Uterus (tissue), 4 donors: ENCODE measurements around the gene PFKFB3. TPM values are rescaled to one million over a fixed set of nuclear protein-coding genes. Genes with fewer than 3 reads are reported as not detected.

ENCODE experiments used
- DNase-seq, 2 donors: peaks; one replicate each; pipeline ENCODE4 v3.0.0-alpha.2; 2019 to 2020
- H3K27ac ChIP-seq, 2 donors: fragments of 200-600 bp; sonication (generic); 1 replicate in 1 of 2; 2 replicates in 1 of 2; pipeline ENCODE4 v1.5.1; 2016 to 2018
- H3K27me3 ChIP-seq, 2 donors: fragments of 200-600 bp; sonication (generic); one replicate each; pipeline ENCODE4 v1.5.1; 2018 to 2019; ENCODE audit warnings: control low read depth in 1 of 2
- H3K36me3 ChIP-seq, 2 donors: fragments of 200-600 bp; sonication (generic); one replicate each; pipeline ENCODE4 v1.5.1; 2019; ENCODE audit warnings: control low read depth in 1 of 2
- H3K4me1 ChIP-seq, 2 donors: fragments of 200-600 bp; sonication (generic); one replicate each; pipeline ENCODE4 v1.5.1; 2018 to 2019; ENCODE audit warnings: control low read depth in 1 of 2
- H3K4me3 ChIP-seq, 2 donors: fragments of 200-600 bp; sonication (generic); 1 replicate in 1 of 2; 2 replicates in 1 of 2; pipeline ENCODE4 v1.5.1; 2018 to 2019; ENCODE audit warnings: mild to moderate bottlenecking in 1 of 2
- H3K9me3 ChIP-seq, 2 donors: fragments of 200-600 bp; sonication (generic); one replicate each; pipeline ENCODE4 v1.5.1; 2019; ENCODE audit warnings: control low read depth in 1 of 2
- POLR2A ChIP-seq, 2 donors: fragments of 450-650 bp; IDR thresholded peaks; one replicate each; pipeline ENCODE4 v1.6.1; 2016; ENCODE audit warnings: antibody characterized with exemption in 2 of 2, mild to moderate bottlenecking in 1 of 2, moderate library complexity in 1 of 2
- intact Hi-C: fragments of 100-400 bp; cut with DNase I; formaldehyde crosslinking; loops from one replicate; pipeline ENCODE4 v1.15.1; 2023; ENCODE audit warnings: low total_unique reads
- total RNA-seq, 4 donors: library from RNA; depleted of rRNA in 3 of 4; stranded (reverse); fragments of >200 nt in 3 of 4; gene quantifications; one replicate each; pipeline versions ENCODE4 v1.1.0 to v1.2.4, GENCODE V29; 2014 to 2023
- TF ChIP-seq, protein P1 (sequence below), 4 experiments: fragments of 200-600 bp in 2 of 4; fragments of 450-650 bp in 2 of 4; sonication (generic) in 2 of 4; IDR thresholded peaks; one replicate each; pipeline ENCODE4 v1.5.1; 2016 to 2019; ENCODE audit warnings: antibody characterized with exemption in 4 of 4, mild to moderate bottlenecking in 2 of 4, moderate library complexity in 1 of 4
- donor health status: DM: yes; HTN: yes; CAD: no.

The PFKFB3 gene
- total RNA-seq, result 10 to 100 TPM in 3 of 4 donors, 1 to 10 TPM in 1; 7.4 to 54.5 (median 14.7) TPM

DNA sequence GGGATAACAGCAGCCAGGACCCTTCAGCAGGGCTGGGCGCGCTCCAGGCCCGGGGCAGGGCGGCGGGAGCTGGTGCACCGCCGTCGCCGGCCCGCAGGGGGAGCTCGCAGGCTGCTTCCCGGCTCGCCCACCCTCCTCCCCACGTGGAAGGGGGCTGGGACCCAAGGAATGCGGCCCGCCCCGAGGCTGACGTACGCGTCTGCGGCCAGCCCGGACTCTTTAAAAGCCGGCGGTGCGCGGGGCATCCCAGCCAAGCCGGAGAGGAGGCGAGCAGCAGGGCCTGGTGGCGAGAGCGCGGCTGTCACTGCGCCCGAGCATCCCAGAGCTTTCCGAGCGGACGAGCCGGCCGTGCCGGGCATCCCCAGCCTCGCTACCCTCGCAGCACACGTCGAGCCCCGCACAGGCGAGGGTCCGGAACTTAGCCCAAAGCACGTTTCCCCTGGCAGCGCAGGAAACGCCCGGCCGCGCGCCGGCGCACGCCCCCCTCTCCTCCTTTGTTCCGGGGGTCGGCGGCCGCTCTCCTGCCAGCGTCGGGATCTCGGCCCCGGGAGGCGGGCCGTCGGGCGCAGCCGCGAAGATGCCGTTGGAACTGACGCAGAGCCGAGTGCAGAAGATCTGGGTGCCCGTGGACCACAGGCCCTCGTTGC, at the start of gene PFKFB3:
PFKFB3 (plus strand) TSS at position 249 of the 647 bp plus-strand sequence; CDS start at position 578, 329 bp downstream.
- Histone ChIP-seq H3K36me3 (no peaks in the 10 kb centered on the region), H3K4me1 (peaks cover 0 to 22% of the 10 kb centered on the region in 2 donors), H3K27ac (peak within 1 kb of the TSS; percentile 87 to 96), H3K9me3 (no peaks in the 10 kb centered on the region), H3K4me3 (peak within 1 kb of the TSS; percentile 49 to 64), H3K27me3 (no peaks in the 10 kb centered on the region)
- peak; percentile 97 for TF ChIP-seq POLR2A (IDR thresholded peaks at IDR 0.05)
- TF ChIP-seq, protein P1, sequence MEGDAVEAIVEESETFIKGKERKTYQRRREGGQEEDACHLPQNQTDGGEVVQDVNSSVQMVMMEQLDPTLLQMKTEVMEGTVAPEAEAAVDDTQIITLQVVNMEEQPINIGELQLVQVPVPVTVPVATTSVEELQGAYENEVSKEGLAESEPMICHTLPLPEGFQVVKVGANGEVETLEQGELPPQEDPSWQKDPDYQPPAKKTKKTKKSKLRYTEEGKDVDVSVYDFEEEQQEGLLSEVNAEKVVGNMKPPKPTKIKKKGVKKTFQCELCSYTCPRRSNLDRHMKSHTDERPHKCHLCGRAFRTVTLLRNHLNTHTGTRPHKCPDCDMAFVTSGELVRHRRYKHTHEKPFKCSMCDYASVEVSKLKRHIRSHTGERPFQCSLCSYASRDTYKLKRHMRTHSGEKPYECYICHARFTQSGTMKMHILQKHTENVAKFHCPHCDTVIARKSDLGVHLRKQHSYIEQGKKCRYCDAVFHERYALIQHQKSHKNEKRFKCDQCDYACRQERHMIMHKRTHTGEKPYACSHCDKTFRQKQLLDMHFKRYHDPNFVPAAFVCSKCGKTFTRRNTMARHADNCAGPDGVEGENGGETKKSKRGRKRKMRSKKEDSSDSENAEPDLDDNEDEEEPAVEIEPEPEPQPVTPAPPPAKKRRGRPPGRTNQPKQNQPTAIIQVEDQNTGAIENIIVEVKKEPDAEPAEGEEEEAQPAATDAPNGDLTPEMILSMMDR (IDR thresholded peaks at IDR 0.05), result peak; percentile 94 to 99 (median 98)
- peak; percentile 94 to 95 for DNase-seq
- intact Hi-C loops, result loop anchor here (5.0 to 10.0 kb wide), 3 partner anchors 58 to 202 kb away; no protein-coding TSS in a partner anchor

DNA sequence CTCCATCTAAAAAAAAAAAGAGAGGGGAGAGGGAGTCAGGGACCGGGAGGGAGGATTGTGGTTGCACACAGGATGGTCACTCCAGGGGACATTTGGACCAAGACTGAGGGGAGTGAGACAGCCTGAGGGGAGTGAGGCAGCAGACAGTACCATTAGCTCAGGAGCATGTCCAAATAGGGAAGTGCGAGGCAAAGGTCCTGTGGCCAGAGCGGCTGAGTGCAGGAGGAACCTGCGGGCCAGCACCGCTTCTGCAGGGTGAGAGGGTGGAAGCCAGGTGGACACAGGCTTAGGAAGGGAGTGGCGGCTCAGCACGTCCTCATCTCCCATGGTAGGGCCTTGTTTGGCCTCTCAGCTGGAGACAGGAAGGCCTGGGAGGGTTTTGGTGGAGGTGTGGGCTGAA, 48.9 kb upstream of the PFKFB3 start:
- intact Hi-C loops, result loop anchor here (5.0 kb wide), 1 partner anchor 37 kb away; no protein-coding TSS in a partner anchor
- Histone ChIP-seq H3K27me3 (no peaks in the 10 kb centered on the region), H3K9me3 (no peaks in the 10 kb centered on the region), H3K36me3 (no peaks in the 10 kb centered on the region), H3K27ac (no peak overlapping the region), H3K4me3 (no peak overlapping the region), H3K4me1 (no peaks in the 10 kb centered on the region)
- no peak for DNase-seq
- no peak for TF ChIP-seq POLR2A (IDR thresholded peaks at IDR 0.05)
- TF ChIP-seq, protein P1 (IDR thresholded peaks at IDR 0.05), result no peak

DNA sequence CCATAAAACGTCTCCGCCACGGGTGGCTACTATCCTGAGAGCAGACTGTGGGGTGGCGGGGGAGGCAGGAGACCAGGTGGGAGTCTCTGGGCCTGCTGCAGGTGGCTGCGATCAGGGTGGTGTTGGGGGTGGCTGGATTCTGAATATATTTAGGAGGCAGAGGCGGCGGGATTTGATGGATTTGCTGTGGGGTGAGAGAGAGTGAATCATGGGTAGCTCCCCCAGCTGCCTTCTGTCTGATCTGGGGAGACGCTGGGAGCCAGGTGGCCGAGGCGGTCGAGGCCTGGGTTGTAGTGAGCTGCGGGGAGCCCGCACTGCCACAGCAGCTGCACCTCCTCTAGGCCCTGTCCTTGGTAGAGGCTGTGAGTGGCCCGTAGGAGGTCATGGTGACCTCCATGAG, 48.2 kb upstream of the PFKFB3 start:
- no peak overlapping the region for H3K4me3 ChIP-seq
- H3K27ac ChIP-seq, result no peak overlapping the region
- intact Hi-C loops, result loop anchor here (5.0 kb wide), 1 partner anchor 37 kb away; no protein-coding TSS in a partner anchor

DNA sequence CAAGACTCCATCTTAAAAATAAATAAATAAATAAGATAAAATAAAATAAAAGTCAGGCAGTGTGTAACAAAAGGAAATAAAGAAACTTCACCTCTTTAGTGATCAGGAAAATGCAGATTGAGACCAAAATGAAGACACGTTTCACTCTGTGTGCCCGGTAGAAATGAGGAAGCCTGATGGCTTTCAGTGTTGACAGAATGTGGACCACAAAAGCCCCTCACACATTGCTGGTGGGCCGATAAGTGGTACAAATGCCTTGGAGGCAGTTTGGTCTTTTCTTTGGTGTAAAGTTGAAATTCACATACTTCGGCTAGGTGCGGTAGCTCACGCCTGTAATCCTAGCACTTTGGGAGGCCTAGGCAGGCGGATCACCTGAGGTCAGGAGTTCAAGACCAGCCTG, 44.5 kb upstream of the PFKFB3 start:
- intact Hi-C loops, result no loop called here
- no peak for TF ChIP-seq POLR2A (IDR thresholded peaks at IDR 0.05)
- TF ChIP-seq, protein P1 (IDR thresholded peaks at IDR 0.05), result no peak
- DNase-seq, result no peak
- H3K27me3 ChIP-seq, result no peaks in the 10 kb centered on the region
- H3K27ac ChIP-seq, result peak overlapping the region in 1 of 2 donors; percentile 11
- peaks cover 0 to 7% of the 10 kb centered on the region in 2 donors for H3K4me1 ChIP-seq
- no peaks in the 10 kb centered on the region for H3K36me3 ChIP-seq
- no peak overlapping the region for H3K4me3 ChIP-seq
- no peaks in the 10 kb centered on the region for H3K9me3 ChIP-seq

More for the DNA sequence above, 48.2 kb upstream of the PFKFB3 start:
- Histone ChIP-seq H3K4me1 (no peaks in the 10 kb centered on the region), H3K36me3 (no peaks in the 10 kb centered on the region), H3K27me3 (no peaks in the 10 kb centered on the region), H3K9me3 (no peaks in the 10 kb centered on the region)
- TF ChIP-seq, protein P1 (IDR thresholded peaks at IDR 0.05), result no peak
- no peak for TF ChIP-seq POLR2A (IDR thresholded peaks at IDR 0.05)
- no peak for DNase-seq

DNA sequence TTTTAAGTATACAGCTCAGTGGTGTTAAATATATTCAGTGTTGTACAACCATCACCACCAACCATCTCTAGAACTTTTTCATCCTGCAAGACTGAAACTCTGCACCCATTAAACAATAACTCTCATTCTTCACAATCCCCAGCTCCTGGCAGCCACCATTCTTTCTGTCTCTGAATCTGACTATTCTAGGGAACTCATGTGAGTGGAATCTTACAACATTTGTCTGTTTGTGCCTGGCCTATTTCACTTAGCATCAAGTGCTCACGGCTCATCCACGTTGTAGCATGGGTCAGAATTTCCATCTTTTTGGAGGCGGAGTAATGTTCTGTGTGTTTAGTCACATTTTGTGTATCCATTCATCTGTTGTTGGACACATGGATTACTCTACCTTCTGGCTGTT, 40.8 kb upstream of the PFKFB3 start:
- DNase-seq, result no peak
- no peak overlapping the region for H3K4me3 ChIP-seq
- H3K27ac ChIP-seq, result peak overlapping the region in 1 of 2 donors; percentile 90
- intact Hi-C loops, result no loop called here
- no peaks in the 10 kb centered on the region for H3K27me3 ChIP-seq
- no peaks in the 10 kb centered on the region for H3K36me3 ChIP-seq
- TF ChIP-seq, protein P1 (IDR thresholded peaks at IDR 0.05), result no peak
- TF ChIP-seq POLR2A (IDR thresholded peaks at IDR 0.05), result no peak
- H3K4me1 ChIP-seq, result peaks cover 0 to 7% of the 10 kb centered on the region in 2 donors
- H3K9me3 ChIP-seq, result no peaks in the 10 kb centered on the region
